ENCODE measurements around the gene NPAS4. TPM values are rescaled to one million over a fixed set of nuclear protein-coding genes. Genes with fewer than 3 reads are reported as not detected.

The NPAS4 gene
- total RNA-seq, 1 experiment from 2014 or later = 0.79 TPM

- TF ChIP-seq ATF3 (CRISPR knock-in tag; conservative IDR thresholded peaks at IDR 0.05) (peak; percentile 100), ATF1 (CRISPR knock-in tag; IDR thresholded peaks at IDR 0.05) (peak; percentile 100), CBFB (CRISPR knock-in tag; IDR thresholded peaks at IDR 0.05; ENCODE audit: low read depth) (peak; percentile 100), PRDM15 (CRISPR knock-in tag; IDR thresholded peaks at IDR 0.05) (peak; percentile 96), ZNF671 (CRISPR knock-in tag; IDR thresholded peaks at IDR 0.05) (peak; percentile 100), ZNF121 (CRISPR knock-in tag; IDR thresholded peaks at IDR 0.05) (peak; percentile 100), JAZF1 (CRISPR knock-in tag; IDR thresholded peaks at IDR 0.05) (no peak), ZNF512 (CRISPR knock-in tag; IDR thresholded peaks at IDR 0.05; ENCODE audit: borderline replicate concordance) (peak; percentile 100), FOXP1 (CRISPR knock-in tag; IDR thresholded peaks at IDR 0.05; ENCODE audit: borderline replicate concordance) (peak; percentile 100), SP1 (CRISPR knock-in tag; conservative IDR thresholded peaks at IDR 0.05) (peak; percentile 100), E2F4 (CRISPR knock-in tag; IDR thresholded peaks at IDR 0.05; ENCODE audit: borderline replicate concordance, low read depth) (peak; percentile 100), CREB1 (CRISPR knock-in tag; IDR thresholded peaks at IDR 0.05) (peak; percentile 100), RORB (CRISPR knock-in tag; IDR thresholded peaks at IDR 0.05) (peak; percentile 93), TEAD4 (CRISPR knock-in tag; IDR thresholded peaks at IDR 0.05) (peak; percentile 100), E2F1 (CRISPR knock-in tag; IDR thresholded peaks at IDR 0.05) (peak; percentile 100), ZNF281 (CRISPR knock-in tag; IDR thresholded peaks at IDR 0.05) (peak; percentile 100), KAT7 (CRISPR knock-in tag; IDR thresholded peaks at IDR 0.05; ENCODE audit: borderline replicate concordance) (peak; percentile 100), TEAD1 (CRISPR knock-in tag; IDR thresholded peaks at IDR 0.05) (peak; percentile 100), PRRX2 (CRISPR knock-in tag; IDR thresholded peaks at IDR 0.05) (peak; percentile 100), ZBTB21 (CRISPR knock-in tag; IDR thresholded peaks at IDR 0.05; ENCODE audit: borderline replicate concordance) (peak; percentile 100), GABPB1 (CRISPR knock-in tag; IDR thresholded peaks at IDR 0.05) (peak; percentile 99), MYBL2 (CRISPR knock-in tag; IDR thresholded peaks at IDR 0.05) (peak; percentile 100), ZNF425 (CRISPR knock-in tag; conservative IDR thresholded peaks at IDR 0.05) (peak; percentile 98), MAX (CRISPR knock-in tag; IDR thresholded peaks at IDR 0.05) (peak; percentile 100), ZSCAN18 (CRISPR knock-in tag; IDR thresholded peaks at IDR 0.05) (peak; percentile 100)
These were observed 814 bp downstream of the NPAS4 start (continued) for GRCh38 chr11:66421492-66422205.
